Renal pelvis (tissue), 12 donors: ENCODE data around the gene KMT2A. TPM values are rescaled to one million over a fixed set of nuclear protein-coding genes. Genes with fewer than 3 reads are reported as not detected.
"Not testable (repeated sequence)": the region's sequence is repeated elsewhere in the genome, so short reads cannot be mapped to it uniquely, and the experiment has no call there.

Experiments
- DNase-seq: peaks from one replicate; pipeline ENCODE4 v3.0.0-alpha.2; 2013
- long read RNA-seq, 16 experiments: transcript quantifications; one replicate each; lab custom pipeline, GENCODE V29; 2026
- polyA plus RNA-seq, 3 donors: library from polyadenylated mRNA; unstranded; fragments of 120-200 nt; gene quantifications; one replicate each; pipeline ENCODE4 v1.2.1, GENCODE V29; 2013; ENCODE audit not compliant: insufficient read length in 3 of 3

KMT2A gene
- 10 to 100 TPM; 41.5 to 54.5 (median 52.9) TPM for polyA plus RNA-seq
- long read RNA-seq, donor 1, partial matches to known transcripts, result 0 of 1 reads
- long read RNA-seq, donor 1, other reads (novel, unspliced or antisense), result 0 of 1 reads
- long read RNA-seq, donor 2, partial matches to known transcripts, result 0 of 1 reads
- long read RNA-seq, donor 2, other reads (novel, unspliced or antisense), result 0 of 1 reads
- long read RNA-seq, donor 3, partial matches to known transcripts, result 0 of 1 reads
- long read RNA-seq, donor 3, other reads (novel, unspliced or antisense), result 0 of 1 reads
- long read RNA-seq, donor 4, partial matches to known transcripts, result 0 of 2 reads
- long read RNA-seq, donor 4, other reads (novel, unspliced or antisense), result 0 of 2 reads
- long read RNA-seq, donor 5, result 0 reads
- long read RNA-seq, donor 6, full-length matches to known transcripts, result 5 of 5 reads
- long read RNA-seq, donor 6, partial matches to known transcripts, result 0 of 5 reads
- long read RNA-seq, donor 6, other reads (novel, unspliced or antisense), result 0 of 5 reads
- long read RNA-seq, donor 7, partial matches to known transcripts, result 17 of 22 reads
- long read RNA-seq, donor 7, other reads (novel, unspliced or antisense), result 0 of 22 reads
- long read RNA-seq, donor 8, partial matches to known transcripts, result 0 of 4 reads
- long read RNA-seq, donor 8, other reads (novel, unspliced or antisense), result 0 of 4 reads
- long read RNA-seq, donor 9, partial matches to known transcripts, result 11 of 13 reads
- long read RNA-seq, donor 9, other reads (novel, unspliced or antisense), result 0 of 13 reads
- long read RNA-seq, donor 10, partial matches to known transcripts, result 12 of 20 reads
- long read RNA-seq, donor 10, other reads (novel, unspliced or antisense), result 0 of 20 reads
- long read RNA-seq, donor 11, partial matches to known transcripts, result 7 of 11 reads
- long read RNA-seq, donor 11, other reads (novel, unspliced or antisense), result 0 of 11 reads
- long read RNA-seq, donor 12, partial matches to known transcripts, result 0 of 4 reads
- long read RNA-seq, donor 12, other reads (novel, unspliced or antisense), result 0 of 4 reads
- long read RNA-seq, donor 13, partial matches to known transcripts, result 8 of 11 reads
- long read RNA-seq, donor 13, other reads (novel, unspliced or antisense), result 0 of 11 reads
- long read RNA-seq, donor 14, result 0 reads
- long read RNA-seq, donor 15, partial matches to known transcripts, result 23 of 27 reads
- long read RNA-seq, donor 15, other reads (novel, unspliced or antisense), result 0 of 27 reads
- long read RNA-seq, donor 16, partial matches to known transcripts, result 0 of 1 reads
- long read RNA-seq, donor 16, other reads (novel, unspliced or antisense), result 0 of 1 reads

GRCh38 chr11:118435893-118436624 is at the start of gene KMT2A:
TSS of gene KMT2A (plus strand) at chr11:118436492. CDS start at chr11:118436513, 21 bp downstream.
- DNase-seq, result peak; percentile 98

- no peak for DNase-seq
Measured at GRCh38 chr11:118396097-118396501, 40.2 kb upstream of the KMT2A start.

DNA sequence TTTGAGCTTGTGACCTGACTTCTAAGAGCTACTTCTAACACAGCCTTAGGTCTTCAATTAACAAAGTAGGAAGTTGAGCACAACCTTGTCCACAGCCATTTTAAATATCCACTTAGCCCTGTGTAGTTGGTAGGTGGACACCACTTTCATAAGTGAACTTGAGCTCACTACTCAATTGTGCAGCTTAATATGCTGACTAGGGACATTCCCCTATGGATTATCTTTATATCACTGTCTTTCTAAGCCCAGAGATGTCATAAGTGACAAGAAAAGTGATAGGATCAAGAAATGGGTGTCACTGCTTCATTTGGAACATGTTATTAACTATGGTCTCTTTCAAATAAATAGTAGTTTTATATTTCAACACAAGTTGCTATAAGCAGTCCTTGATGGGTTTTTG is 38.8 kb upstream of the KMT2A start:
- no peak for DNase-seq

DNA sequence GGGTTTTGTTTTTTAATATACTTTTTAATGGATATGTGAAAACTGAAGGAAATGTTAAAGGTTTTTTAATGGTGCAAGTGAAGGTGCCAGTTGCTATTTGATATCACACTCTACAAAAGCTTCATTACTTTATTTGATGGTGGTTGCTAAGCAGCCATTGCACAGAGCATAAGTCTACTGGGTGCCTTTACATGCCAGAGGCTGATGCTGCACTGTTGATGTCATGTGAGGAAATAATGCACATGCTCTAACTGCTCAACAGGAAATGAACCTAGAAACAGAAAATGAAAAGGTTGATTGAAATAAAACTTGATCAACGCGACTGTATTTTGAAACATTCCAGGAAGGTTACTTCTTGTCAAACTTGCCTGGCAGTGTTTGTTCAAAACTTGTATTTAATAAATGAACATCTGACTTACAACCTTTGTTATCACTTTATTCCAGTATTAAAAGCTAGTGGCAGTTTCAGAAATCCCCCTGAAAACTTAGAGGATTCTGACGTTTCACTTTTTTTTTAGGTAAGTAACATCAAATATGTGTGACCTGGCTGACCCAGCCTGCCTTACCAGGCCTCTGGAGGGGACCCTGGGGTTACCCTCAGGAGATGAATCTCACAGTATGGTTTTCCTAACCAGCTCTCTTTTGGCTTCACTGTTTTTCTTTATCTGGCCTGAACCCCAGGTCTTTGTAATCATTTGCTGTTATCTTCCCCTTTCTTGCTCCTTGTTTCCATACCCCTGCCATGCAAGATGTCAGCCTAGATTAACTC is 37.3 kb upstream of the KMT2A start:
- DNase-seq, result no peak

DNA sequence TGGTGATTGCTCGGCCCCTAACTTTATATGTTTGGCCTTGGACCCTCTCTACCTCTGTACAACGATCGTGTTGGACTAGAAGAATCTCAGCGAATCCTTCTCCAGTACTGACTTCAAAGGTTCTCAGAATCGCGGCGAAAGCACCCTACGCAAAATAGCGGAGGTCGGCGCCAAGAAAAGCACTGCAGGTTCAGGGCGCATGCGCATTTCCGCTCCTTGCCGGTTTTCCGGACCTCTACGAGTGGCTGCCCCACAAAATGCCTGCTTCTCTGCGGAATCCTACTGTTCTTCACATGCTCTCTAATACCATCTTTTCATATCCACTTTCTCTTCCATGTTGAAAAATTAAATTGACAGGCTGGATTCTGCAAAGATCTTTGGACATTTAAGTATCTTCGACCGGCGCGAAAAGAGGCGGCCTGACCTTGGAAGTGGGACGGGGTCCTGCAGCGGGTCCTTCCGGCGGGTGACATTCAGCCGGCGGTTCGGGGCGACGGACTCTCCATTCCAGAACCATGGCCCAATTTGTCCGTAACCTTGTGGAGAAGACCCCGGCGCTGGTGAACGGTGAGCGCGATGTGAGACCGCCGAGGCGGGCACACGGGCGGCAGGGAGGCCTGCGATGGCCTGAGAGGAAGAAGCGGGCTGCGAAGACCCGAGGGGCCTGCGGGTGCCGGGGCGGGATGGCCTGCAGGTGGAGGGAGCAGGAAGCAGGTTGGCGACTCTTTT is 35.0 kb upstream of the KMT2A start, which contains the start of gene ATP5MG:
Gene ATP5MG, plus strand, starts transcription at position 456 of the 729 bp plus-strand sequence. Its CDS starts 60 bp downstream, at position 516.
- peak; percentile 91 for DNase-seq

DNA sequence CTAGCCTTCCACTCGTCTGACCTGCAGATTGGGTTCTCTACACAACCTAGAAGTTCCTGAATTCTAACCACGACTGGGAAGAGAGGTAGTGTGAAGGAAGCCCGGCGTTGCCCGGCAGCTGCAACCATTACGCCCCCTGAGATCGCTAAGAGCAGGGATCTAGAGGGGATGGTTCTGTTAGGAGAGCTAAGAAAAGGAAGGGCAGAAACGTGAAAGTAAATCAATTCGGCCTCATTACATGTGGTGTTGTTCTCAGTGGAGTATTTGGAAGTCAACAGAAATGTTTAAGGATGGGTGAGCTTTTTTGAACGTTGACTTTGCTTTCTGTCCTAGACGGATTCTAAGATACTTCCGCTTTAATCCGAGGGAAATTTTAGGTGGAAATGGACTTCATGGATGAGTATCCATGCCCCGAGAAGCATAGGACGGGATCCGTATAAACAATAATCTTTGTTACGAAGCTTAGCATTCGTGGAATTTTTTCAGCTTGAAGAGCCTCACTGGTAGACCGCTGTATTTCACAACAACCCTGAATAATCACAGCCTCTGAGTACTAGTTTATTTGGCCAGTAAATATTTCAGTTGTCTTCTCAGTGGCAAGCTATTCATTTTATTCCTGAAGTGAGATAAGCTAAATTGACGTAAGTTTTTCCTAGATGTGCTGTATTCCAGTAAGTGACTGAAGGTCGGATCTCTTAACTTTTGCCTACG is 34.3 kb upstream of the KMT2A start:
- no peak for DNase-seq

- not testable (repeated sequence) for DNase-seq
Measured at GRCh38 chr11:118402594-118402993, 33.7 kb upstream of the KMT2A start.

GRCh38 chr11:118406599-118407166 is 29.6 kb upstream of the KMT2A start:
- no peak for DNase-seq

- no peak for DNase-seq
Measured at GRCh38 chr11:118410055-118410745, 26.1 kb upstream of the KMT2A start.

- DNase-seq, result no peak
Measured at GRCh38 chr11:118411530-118411929, 24.8 kb upstream of the KMT2A start.

GRCh38 chr11:118412921-118413320 is 23.4 kb upstream of the KMT2A start:
- DNase-seq, result no peak

DNA sequence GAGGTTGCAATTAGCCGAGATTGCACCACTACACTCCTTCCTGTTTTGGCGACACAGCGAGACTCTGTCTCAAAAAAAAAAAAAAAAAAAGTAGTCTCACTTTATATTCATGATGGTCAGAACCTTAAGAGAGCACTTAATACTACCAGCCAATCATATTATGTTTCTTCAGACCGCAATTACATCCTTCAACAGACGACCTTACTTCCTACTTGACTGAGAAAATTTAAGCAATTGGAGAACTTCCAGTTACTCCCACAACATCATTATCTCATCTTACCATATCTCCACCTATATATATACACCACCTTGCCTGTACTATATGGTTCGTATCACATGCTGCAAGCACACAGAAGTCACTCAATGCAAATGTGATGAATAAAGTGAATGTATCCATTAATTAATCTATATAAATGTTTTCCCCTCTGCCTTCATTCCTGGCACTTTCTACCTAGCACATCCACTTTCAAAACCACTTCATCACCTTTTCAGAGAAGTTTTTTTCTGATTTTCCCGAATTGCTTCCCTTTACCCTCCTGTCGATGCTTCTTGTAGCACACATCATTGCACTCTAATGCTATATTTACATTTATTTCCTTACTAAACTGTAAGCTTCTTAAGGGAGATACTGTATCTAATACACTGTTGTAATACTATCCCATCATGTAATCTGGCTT is 21.1 kb upstream of the KMT2A start:
- DNase-seq, result no peak

- DNase-seq, result no peak
Measured at GRCh38 chr11:118415739-118416068, 20.6 kb upstream of the KMT2A start.

DNA sequence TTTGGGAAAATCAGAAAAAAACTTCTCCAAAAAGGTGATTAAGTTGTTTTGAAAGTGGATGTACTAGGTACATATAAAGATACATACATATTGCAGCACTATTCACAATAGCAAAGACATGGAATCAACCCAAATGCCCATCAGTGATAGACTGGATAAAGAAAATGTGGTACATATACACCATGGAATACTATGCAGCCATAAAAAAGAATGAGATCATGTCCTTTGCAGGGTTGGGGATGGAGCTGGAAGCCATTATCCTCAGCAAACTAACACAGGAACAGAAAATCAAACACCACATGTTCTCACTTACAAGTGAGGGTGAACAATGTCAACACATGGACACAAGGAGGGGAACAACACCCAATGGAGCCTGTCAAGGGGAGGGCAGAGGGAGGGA is 19.4 kb upstream of the KMT2A start:
- not testable (repeated sequence) for DNase-seq

- DNase-seq, result no peak
Measured at GRCh38 chr11:118417801-118418200, 18.5 kb upstream of the KMT2A start.

GRCh38 chr11:118418766-118419165 is 17.5 kb upstream of the KMT2A start:
- no peak for DNase-seq

GRCh38 chr11:118427707-118428106 is 8.6 kb upstream of the KMT2A start:
- no peak for DNase-seq
